T-helper 1 cell (primary cell): ENCODE measurements around the gene NAPB.
A peak's percentile ranks its signal among the peaks of the same experiment; 100 is the strongest.
"Not testable (repeated sequence)": the region's sequence is repeated elsewhere in the genome, so short reads cannot be mapped to it uniquely, and the experiment has no call there.

ENCODE experiments used
- DNase-seq, 5 donors: peaks; one replicate each; pipeline ENCODE4 v3.0.0-alpha.2; 2012 to 2020

The NAPB gene

GRCh38 chr20:23367770-23368169 lies 53.5 kb downstream of the NAPB start:
- DNase-seq, result no peak

DNA sequence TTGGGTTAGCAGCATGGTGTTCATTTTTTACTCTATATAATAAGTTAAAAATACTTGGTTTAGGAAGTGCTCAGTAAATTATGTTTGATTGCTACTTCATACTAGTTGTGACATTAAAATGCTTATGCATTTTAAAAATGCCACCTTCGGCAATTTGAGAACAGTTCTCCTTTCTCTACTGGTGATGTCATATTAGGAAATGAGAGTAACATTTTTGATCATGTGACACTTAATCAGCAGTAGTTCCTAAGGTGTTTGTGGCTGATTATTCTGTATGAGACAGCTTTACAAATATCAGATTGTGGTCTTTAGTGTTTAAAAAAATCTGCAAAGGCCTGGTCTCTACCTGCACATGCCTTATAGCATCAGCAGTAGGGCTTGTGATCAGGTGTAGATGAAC lies 54.9 kb downstream of the NAPB start:
- DNase-seq, result peak in 1 of 5 donors; percentile 23

DNA sequence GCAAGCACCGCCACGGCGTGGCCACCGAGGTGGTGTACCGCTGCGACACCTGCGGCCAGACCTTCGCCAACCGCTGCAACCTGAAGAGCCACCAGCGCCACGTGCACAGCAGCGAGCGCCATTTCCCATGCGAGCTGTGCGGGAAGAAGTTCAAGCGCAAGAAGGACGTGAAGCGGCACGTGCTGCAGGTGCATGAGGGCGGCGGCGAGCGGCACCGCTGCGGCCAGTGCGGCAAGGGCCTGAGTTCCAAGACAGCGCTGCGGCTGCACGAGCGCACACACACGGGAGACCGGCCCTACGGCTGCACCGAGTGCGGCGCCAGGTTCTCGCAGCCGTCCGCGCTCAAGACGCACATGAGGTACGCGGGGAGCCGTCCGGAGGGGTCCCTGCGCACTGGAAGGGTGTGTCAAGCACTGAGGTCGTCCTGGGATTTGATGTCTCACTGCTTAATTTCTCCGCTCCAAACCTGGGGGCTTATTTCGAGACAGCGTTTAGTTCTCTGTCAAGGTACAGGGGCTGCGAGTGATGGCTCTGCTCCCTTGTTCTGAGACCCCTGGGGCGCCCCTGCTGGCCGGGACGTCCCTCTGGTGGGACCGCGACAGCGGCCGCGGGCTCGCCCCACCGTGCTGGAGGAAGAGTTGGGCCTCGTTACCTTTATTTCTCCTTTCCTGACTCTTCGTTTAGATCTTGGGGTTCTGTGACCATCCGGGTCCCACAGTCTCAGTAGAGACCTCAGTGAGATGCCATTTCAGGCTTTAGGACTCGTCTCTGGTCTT lies 55.7 kb downstream of the NAPB start:
- no peak for DNase-seq

DNA sequence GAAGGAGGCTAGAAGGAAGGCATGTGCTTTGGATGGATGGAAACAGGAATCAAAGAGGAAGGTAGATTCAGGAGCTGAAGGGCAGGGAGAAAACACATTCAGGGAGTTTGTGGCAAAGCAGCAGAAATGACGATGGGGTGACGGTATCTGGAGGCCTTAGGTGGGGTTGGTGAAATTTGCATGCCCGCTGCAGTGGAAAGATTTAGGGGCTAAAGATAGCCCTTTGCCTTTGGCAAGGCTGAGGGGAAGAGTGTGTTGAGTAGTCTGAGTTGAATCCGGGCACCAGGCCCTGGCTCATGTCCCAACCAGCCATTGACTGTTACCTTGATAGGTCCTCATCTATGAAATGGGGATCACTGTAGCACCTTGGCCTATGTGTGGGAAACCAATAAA lies 58.0 kb downstream of the NAPB start:
- no peak for DNase-seq

DNA sequence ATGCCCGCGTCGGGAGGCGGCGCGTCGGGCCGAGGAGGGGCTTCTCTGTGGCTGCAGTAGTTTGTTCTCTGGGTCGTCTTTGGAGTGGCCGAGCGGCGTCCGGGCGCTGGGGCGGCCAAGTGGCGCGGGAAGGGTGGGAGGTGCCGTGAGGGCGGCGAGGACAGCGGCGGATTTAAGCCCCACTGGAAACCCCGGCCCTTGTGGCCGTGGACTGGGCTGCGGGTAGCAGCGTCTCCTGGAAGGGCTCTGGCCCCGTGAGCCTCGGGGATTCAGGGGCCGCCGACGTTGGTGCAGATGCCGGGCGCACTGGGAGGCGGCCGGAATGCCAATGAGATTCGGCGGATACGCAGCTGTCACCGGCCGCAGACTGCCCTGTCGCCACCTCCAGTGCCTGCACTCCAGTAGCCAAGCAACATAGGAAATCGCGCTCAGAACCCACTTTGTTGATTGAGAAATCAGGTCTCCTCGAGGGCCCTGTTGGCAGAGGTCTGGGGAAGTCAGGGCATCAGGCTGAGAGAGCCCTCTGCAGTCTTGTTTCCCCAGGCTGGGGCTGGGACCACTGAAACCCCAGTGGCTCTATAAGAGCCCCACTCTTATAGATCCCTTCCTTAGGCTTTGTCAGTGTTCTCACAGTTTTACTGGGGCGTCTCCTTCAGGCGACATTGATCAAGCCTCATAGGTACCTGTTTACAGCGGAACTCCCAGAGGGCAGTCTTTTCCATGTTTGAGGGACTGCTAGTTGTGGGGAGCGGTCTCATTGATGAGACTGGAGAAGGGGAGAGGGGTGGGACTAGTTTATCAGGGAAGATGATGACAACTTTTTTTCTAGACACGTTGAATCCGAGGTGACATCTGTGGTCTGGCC lies 58.7 kb downstream of the NAPB start:
- DNase-seq, result peak in 1 of 5 donors; percentile 27

DNA sequence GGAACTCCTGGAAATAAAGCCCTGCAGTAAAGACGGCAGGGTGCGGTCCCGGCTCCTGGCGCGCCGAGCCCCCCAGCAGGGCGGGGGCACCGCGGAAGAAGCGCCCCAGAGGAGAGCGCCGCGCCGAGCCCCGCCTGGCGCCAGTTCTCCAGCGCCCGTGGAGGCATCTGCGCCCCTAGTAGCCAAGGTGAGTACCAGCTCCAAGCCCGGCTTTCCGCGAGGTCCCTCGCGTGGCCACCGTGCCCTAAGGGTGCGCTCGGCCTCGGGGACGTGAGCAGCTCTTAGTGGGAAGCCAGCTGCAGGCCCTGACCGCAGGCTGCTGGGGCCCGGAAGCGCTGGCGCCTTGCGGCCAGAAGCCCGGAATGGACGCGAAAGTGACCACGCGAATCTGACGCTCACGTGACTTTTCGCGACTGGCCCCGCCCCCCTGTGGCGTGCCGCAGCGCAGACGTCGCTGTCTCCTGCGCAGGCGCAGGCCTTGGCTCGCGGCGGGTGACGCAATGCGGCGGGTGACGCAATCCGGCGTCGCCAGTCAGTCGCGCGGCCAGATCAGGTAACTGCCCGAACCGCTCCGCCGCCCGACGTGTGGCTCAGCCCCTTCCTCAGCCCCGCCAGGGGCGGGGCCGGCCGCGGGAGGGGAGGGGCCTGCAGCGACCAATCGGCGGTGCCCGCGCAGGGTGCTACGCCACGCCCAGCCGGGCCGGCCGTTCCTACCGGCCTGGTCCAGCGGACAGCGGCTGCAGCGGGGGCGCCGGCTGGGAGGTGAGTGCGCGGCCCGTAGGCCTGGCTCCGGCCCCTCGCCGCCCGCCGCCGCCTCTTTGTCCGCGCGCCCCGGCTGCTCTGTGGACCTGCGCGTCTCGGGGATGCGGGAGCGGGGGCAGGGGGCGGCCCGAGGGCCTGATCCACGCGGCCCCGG lies 59.6 kb downstream of the NAPB start, which contains the start of gene GZF1:
Gene GZF1, plus strand, starts transcription at position 707 of the 916 bp plus-strand sequence. CDS start 2,202 bp downstream, outside the sequence.
- DNase-seq, result peak; percentile 95 to 99 (median 98)

GRCh38 chr20:23361119-23361475 lies 60.2 kb downstream of the NAPB start:
- no peak for DNase-seq

- DNase-seq, result no peak
Observed at GRCh38 chr20:23360531-23360930, 60.8 kb downstream of the NAPB start.

- DNase-seq, result no peak
Observed at GRCh38 chr20:23358923-23359593, 62.2 kb downstream of the NAPB start.

DNA sequence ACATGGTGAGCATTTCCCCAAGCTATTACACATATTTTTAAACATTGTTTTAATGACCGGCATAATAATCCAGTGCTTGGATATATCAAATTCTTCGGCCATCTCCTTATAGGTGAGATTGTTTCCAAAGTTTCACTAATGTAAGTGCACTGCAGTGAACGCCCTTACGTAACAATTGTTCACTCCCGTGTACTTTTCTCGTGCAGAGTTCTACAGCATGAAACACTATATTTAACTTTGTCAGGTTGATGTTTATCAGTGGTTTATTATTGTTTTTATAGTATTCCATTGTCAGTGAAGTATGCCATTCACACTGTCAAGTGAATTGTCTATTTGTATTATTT lies 62.8 kb downstream of the NAPB start:
- DNase-seq, result no peak

DNA sequence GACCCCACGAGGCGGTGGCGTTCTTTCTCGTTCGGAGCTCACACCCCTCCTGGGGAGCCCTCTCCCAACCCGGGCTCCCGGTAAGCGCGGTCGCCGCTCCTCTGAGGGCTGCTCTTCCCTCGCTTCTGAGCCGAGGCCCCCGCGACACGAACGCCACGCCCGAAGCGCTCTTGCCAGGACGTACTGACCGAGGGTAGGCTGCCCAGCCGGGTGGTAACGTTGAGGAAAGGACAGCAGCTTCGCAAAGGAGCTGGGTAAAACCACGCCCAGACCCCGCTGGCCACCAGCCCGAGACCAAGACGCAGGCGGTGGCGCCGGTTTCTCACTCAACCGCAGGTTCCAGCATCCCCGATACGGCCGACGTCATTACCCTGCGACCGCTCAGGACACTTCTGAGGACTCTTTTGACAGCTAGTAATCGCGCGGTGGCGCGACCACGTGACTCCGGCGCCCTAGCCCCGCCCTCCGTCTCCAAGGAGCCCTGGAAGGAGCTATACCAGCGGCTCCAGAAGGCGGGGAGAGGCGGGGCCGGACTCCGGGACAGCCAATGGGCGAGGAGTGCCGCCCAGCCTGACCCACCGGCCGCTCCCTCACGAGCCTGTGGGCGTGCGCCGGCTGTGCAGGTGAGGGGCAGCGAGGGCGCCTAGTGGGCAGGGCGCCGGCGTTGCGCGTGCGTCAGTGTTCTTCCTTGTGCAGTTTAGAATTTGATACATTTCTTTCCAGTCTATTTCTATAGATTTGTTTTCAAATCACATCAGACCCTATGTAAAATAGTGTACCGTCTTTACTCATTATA lies 63.3 kb downstream of the NAPB start:
- peak; percentile 99 to 100 (median 100) for DNase-seq

- no peak for DNase-seq
Observed at GRCh38 chr20:23356203-23356602, 65.1 kb downstream of the NAPB start.

- peak; percentile 23 to 68 (median 49) for DNase-seq
Observed at GRCh38 chr20:23350904-23351838, 70.1 kb downstream of the NAPB start.

- DNase-seq, result peak; percentile 89 to 96 (median 93)
Observed at GRCh38 chr20:23350196-23350903, 70.9 kb downstream of the NAPB start, which contains the start of gene NXT1. NXT1 (plus strand) TSS chr20:23350791; CDS start chr20:23354042, 3,251 bp downstream.

- DNase-seq, result peak in 4 of 5 donors; percentile 62 to 75 (median 68)
Observed at GRCh38 chr20:23349338-23350195, 71.7 kb downstream of the NAPB start.

DNA sequence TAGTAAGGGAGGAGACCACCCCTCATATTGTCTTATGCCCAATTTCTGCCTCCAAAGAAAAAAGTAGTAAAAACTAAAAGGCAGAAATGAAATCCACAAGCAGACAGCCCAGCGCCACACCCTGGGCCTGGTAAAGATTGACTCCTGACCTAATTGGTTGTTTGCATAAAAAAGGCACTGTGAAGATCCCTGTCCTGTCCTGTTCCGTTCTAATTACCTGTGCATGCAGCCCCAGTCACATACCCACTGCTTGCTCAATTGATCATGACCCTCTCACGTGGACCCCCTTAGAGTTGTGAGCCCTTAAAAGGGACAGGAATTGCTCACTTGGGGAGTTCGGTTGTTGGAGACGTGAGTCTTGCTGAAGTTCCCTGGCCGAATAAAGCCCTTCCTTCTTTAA lies 72.8 kb downstream of the NAPB start:
- DNase-seq, result not testable (repeated sequence)

DNA sequence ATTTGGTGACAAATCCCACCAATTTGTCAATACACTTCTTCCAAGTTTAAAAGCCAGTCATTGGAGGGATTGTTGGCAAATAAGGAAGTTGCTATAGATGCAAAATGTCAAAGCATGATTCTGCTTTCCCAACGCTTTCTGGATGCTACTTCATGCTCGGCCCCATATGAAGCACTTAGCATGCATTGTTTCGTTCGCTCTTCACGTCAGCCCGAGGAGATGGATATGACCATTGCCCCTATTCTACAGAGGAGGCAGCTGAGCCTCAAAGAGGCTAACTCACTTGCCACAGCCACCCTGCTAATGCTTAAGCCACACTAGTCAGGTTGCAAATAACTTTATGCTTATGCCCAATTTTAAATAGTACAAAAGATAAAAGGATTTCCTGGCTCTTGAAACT lies 73.5 kb downstream of the NAPB start:
- DNase-seq, result no peak

DNA sequence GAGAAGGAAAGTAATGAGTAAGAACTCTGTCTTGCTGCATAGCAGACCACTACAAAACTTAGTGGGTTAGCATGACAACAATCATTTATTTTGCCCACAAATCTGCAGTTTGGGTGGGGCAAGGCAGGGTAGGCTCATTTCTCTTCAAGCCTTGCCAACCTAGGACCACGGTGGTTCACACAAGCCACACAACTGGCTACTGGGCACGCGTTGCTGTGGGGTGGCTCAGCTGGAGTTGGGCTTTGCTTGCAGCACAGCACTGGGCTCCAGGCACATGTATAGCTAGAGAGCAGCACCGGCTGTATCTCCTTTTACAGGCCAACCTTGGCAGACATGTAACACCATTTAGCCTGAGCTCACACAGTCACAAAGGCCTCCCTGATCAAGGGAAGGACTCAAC lies 75.3 kb downstream of the NAPB start:
- no peak for DNase-seq
